ENCODE data around the gene PRKX.

Gene PRKX

GRCh38 chrX:3585719-3586118 is 127.7 kb downstream of the PRKX start:
- CTCF ChIA-PET, result no interaction called here
- TF ChIP-seq, protein P1, sequence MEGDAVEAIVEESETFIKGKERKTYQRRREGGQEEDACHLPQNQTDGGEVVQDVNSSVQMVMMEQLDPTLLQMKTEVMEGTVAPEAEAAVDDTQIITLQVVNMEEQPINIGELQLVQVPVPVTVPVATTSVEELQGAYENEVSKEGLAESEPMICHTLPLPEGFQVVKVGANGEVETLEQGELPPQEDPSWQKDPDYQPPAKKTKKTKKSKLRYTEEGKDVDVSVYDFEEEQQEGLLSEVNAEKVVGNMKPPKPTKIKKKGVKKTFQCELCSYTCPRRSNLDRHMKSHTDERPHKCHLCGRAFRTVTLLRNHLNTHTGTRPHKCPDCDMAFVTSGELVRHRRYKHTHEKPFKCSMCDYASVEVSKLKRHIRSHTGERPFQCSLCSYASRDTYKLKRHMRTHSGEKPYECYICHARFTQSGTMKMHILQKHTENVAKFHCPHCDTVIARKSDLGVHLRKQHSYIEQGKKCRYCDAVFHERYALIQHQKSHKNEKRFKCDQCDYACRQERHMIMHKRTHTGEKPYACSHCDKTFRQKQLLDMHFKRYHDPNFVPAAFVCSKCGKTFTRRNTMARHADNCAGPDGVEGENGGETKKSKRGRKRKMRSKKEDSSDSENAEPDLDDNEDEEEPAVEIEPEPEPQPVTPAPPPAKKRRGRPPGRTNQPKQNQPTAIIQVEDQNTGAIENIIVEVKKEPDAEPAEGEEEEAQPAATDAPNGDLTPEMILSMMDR (IDR thresholded peaks at IDR 0.05; ENCODE audit: control extremely low read depth, extremely low read depth, low read depth, missing control alignments), result no peak
- DNase-seq (ENCODE audit: extremely low spot score), result no peak
- POLR2A ChIA-PET, result no interaction called here

- no peak for DNase-seq (ENCODE audit: extremely low spot score)
- TF ChIP-seq, protein P1 (IDR thresholded peaks at IDR 0.05; ENCODE audit: control extremely low read depth, extremely low read depth, low read depth, missing control alignments), result no peak
- ChIA-PET CTCF (no interaction called here), POLR2A (no interaction called here)
These were observed 128.9 kb downstream of the PRKX start for GRCh38 chrX:3584415-3584996.

DNA sequence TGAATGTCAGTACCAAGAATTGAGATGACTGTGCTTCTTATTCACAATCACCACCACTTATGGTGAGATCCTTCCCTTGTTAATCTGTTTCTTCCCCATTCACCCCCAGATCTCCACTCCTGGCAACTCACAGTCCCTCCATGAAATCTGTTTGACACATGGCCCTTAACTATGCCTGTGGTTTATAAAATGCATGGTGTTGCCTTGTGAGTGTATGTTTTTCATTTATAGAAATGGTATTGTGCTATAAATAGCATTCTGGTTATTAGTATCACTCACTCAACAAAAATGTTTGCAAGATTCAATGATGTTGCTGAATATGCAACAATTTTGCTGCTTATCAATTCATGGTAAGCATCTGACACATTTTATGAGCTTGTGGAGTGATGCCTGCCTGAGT is 131.0 kb downstream of the PRKX start:
- ChIA-PET POLR2A (no interaction called here), CTCF (no interaction called here)
- no peak for DNase-seq (ENCODE audit: extremely low spot score)
- TF ChIP-seq, protein P1 (IDR thresholded peaks at IDR 0.05; ENCODE audit: control extremely low read depth, extremely low read depth, low read depth, missing control alignments), result no peak

- DNase-seq (ENCODE audit: extremely low spot score), result no peak
- CTCF ChIA-PET, result no interaction called here
- POLR2A ChIA-PET, result no interaction called here
- TF ChIP-seq, protein P1 (IDR thresholded peaks at IDR 0.05; ENCODE audit: control extremely low read depth, extremely low read depth, low read depth, missing control alignments), result no peak
These were observed 131.8 kb downstream of the PRKX start for GRCh38 chrX:3581609-3582108.

- DNase-seq (ENCODE audit: extremely low spot score), result no peak
- CTCF ChIA-PET, result no interaction called here
- TF ChIP-seq, protein P1 (IDR thresholded peaks at IDR 0.05; ENCODE audit: control extremely low read depth, extremely low read depth, low read depth, missing control alignments), result no peak
- POLR2A ChIA-PET, result no interaction called here
These were observed 135.9 kb downstream of the PRKX start for GRCh38 chrX:3577551-3577950.

GRCh38 chrX:3576886-3577501 is 136.5 kb downstream of the PRKX start:
- no peak for DNase-seq (ENCODE audit: extremely low spot score)
- ChIA-PET POLR2A (no interaction called here), CTCF (no interaction called here)
- TF ChIP-seq, protein P1 (IDR thresholded peaks at IDR 0.05; ENCODE audit: control extremely low read depth, extremely low read depth, low read depth, missing control alignments), result no peak

All from GM10248 (cell line).